C4-2B (cell line): ENCODE results near the gene PDGFD.

Experiments
- H3K27ac ChIP-seq: fragments of 450-650 bp; 2 replicates; pipeline ENCODE4 v1.5.1; 2017
- ZFX ChIP-seq: fragments of 450-650 bp; IDR thresholded peaks from 2 replicates; pipeline ENCODE4 v1.6.1; 2017
- TF ChIP-seq, protein P1 (sequence below): fragments of 450-650 bp; conservative IDR thresholded peaks from 2 replicates; pipeline ENCODE4 v1.5.1; 2017; ENCODE audit warnings: mild to moderate bottlenecking

PDGFD gene

GRCh38 chr11:103920449-103920848, 243.5 kb downstream of the PDGFD start:
- H3K27ac ChIP-seq: no peak overlapping the region
- TF ChIP-seq ZFX: no peak
- TF ChIP-seq, protein P1, sequence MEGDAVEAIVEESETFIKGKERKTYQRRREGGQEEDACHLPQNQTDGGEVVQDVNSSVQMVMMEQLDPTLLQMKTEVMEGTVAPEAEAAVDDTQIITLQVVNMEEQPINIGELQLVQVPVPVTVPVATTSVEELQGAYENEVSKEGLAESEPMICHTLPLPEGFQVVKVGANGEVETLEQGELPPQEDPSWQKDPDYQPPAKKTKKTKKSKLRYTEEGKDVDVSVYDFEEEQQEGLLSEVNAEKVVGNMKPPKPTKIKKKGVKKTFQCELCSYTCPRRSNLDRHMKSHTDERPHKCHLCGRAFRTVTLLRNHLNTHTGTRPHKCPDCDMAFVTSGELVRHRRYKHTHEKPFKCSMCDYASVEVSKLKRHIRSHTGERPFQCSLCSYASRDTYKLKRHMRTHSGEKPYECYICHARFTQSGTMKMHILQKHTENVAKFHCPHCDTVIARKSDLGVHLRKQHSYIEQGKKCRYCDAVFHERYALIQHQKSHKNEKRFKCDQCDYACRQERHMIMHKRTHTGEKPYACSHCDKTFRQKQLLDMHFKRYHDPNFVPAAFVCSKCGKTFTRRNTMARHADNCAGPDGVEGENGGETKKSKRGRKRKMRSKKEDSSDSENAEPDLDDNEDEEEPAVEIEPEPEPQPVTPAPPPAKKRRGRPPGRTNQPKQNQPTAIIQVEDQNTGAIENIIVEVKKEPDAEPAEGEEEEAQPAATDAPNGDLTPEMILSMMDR: no peak

- H3K27ac ChIP-seq: no peak overlapping the region
- TF ChIP-seq, protein P1: no peak
- TF ChIP-seq ZFX: no peak
Observed at GRCh38 chr11:103910721-103911120, 253.2 kb downstream of the PDGFD start.

GRCh38 chr11:103907548-103908455, 256.1 kb downstream of the PDGFD start:
- no peak for TF ChIP-seq ZFX
- TF ChIP-seq, protein P1: no peak
- no peak overlapping the region for H3K27ac ChIP-seq

DNA sequence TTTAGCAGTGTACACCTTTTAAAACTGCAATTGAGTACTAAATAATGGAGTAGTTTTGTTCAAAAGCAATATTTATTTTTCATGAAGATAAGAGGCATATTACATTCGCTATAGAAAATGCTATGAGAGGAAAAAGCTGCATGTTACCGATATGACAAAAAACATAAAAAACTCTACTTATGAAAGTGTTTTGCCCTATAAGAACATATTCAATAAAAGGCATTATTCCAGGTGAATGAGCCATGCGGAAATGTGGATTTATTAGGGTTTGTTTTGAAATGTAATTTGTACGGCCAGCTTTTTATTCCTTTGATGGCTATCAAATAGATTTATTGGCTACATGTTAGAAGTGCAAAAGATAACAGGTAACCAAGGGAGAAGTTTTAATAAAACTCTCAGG, 256.8 kb downstream of the PDGFD start:
- H3K27ac ChIP-seq: no peak overlapping the region
- TF ChIP-seq, protein P1: no peak
- TF ChIP-seq ZFX: no peak

GRCh38 chr11:103906291-103906867, 257.6 kb downstream of the PDGFD start:
- no peak for TF ChIP-seq ZFX
- H3K27ac ChIP-seq: no peak overlapping the region

DNA sequence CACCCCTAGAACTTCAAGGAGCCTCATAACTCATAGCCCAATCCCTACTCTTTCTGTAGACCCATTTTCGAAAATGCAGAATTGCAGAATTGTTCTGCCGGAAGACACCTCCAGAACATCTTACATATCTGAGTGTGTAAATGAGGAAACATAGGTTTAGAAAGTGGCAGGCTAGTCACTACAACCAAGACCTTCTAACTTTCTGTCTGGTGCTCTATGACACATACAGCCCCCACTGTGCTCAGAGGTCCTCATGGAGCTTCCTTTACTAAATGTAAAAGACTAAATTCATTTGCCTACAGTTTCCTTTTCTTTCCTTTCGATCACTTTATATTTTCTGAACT, 259.7 kb downstream of the PDGFD start:
- TF ChIP-seq ZFX: no peak
- TF ChIP-seq, protein P1: no peak
- H3K27ac ChIP-seq: no peak overlapping the region

- no peak overlapping the region for H3K27ac ChIP-seq
- TF ChIP-seq ZFX: no peak
- TF ChIP-seq, protein P1: no peak
Observed at GRCh38 chr11:103903621-103904323, 260.2 kb downstream of the PDGFD start.
